Endothelial cell of umbilical vein (primary cell): ENCODE data around the gene ASXL2. TPM values are rescaled to one million over a fixed set of nuclear protein-coding genes. Genes with fewer than 3 reads are reported as not detected.

ENCODE experiments used
- BruUV-seq: library from RNA; stranded (reverse); fragments of 400-500 nt; replicated peaks from 2 replicates; lab custom pipeline; 2021; lab: Mats Ljungman, UMichigan
- CTCF ChIA-PET: fragments of 300-600, 350-600 bp; sonication (Branson Sonifier 250); formaldehyde crosslinking; loops from one replicate; lab custom pipeline; 2021; ENCODE audit warnings: antibody characterized with exemption, inconsistent platforms; lab: Charles Lee
- POLR2A ChIA-PET: fragments of 300-600, 350-600 bp; sonication (Branson Sonifier 250); formaldehyde crosslinking; loops from one replicate; lab custom pipeline; 2021; ENCODE audit warnings: antibody characterized with exemption, inconsistent platforms; lab: Charles Lee
- DNase-seq: peaks from one replicate; pipeline ENCODE4 v3.0.0-alpha.2; 2011; ENCODE audit warnings: low read depth, low spot score
- FAIRE-seq: peaks from 2 replicates; lab custom pipeline; 2011; peaks lifted over from hg19 to GRCh38; lab: Jason Lieb, UNC
- H2AFZ ChIP-seq: 2 replicates; pipeline ENCODE4 v1.6.0; 2012; ENCODE audit warnings: low read depth, low read length, control low read depth, inconsistent platforms
- H3K27ac ChIP-seq: 2 replicates; pipeline ENCODE4 v1.5.1; 2011; ENCODE audit warnings: low read depth, mild to moderate bottlenecking, control low read depth, low read length, moderate library complexity; ENCODE audit not compliant: insufficient read depth
- H3K27me3 ChIP-seq, 2 experiments: 2 replicates each; pipeline versions ENCODE4 v1.6.0 to v1.6.1; 2011; ENCODE audit warnings: low read length in 2 of 2, mixed read lengths in 1 of 2; ENCODE audit not compliant: control insufficient read depth in 2 of 2, insufficient read depth in 2 of 2
- H3K36me3 ChIP-seq, 2 experiments: 2 replicates in 1 of 2; 3 replicates in 1 of 2; pipeline ENCODE4 v1.5.1; 2011; ENCODE audit warnings: low read length in 2 of 2, mild to moderate bottlenecking in 1 of 2, moderate library complexity in 1 of 2; ENCODE audit not compliant: control insufficient read depth in 2 of 2, insufficient read depth in 2 of 2; ENCODE audit errors: extremely low read depth in 1 of 2
- H3K4me1 ChIP-seq: 3 replicates; pipeline ENCODE4 v1.5.1; 2011; ENCODE audit warnings: mild to moderate bottlenecking, low read length; ENCODE audit not compliant: control insufficient read depth, insufficient read depth; ENCODE audit errors: extremely low read depth
- H3K4me2 ChIP-seq: 2 replicates; pipeline ENCODE4 v1.6.1; 2011; ENCODE audit warnings: low read length, control low read depth, mixed read lengths; ENCODE audit not compliant: insufficient read depth
- H3K4me3 ChIP-seq, 3 experiments: fragments of 200-600 bp in 1 of 3; sonication (generic), shearing (Covaris generic) in 1 of 3; replicated peaks in 1 of 3; 2 replicates each; pipeline ENCODE4 v1.5.1; 2011 to 2016; ENCODE audit warnings: control low read depth in 3 of 3, low read length in 3 of 3, mild to moderate bottlenecking in 2 of 3, inconsistent platforms in 1 of 3, low read depth in 1 of 3, moderate library complexity in 1 of 3; ENCODE audit not compliant: insufficient read depth in 1 of 3
- H3K79me2 ChIP-seq: 2 replicates; pipeline ENCODE4 v1.6.0; 2012; ENCODE audit warnings: low read length, inconsistent platforms; ENCODE audit not compliant: control insufficient read depth, insufficient read depth
- H3K9ac ChIP-seq: replicated peaks from 2 replicates; pipeline ENCODE3; 2011; ENCODE audit warnings: low read length, control low read depth; ENCODE audit not compliant: insufficient read depth; ENCODE audit errors: extremely low read depth
- H3K9me1 ChIP-seq: replicated peaks from 3 replicates; pipeline ENCODE4 v1.6.0; 2011; ENCODE audit warnings: mild to moderate bottlenecking, low read length; ENCODE audit not compliant: control insufficient read depth, insufficient read depth; ENCODE audit errors: extremely low read depth
- H3K9me3 ChIP-seq: replicated peaks from 2 replicates; pipeline ENCODE4 v1.5.1; 2012; ENCODE audit warnings: low read length, inconsistent platforms; ENCODE audit not compliant: control insufficient read depth, insufficient read depth
- H4K20me1 ChIP-seq: replicated peaks from 2 replicates; pipeline ENCODE3; 2011; ENCODE audit warnings: mild to moderate bottlenecking, low read length; ENCODE audit not compliant: control insufficient read depth, insufficient read depth; ENCODE audit errors: extremely low read depth
- CTCF ChIP-seq, 2 donors: IDR thresholded peaks; 1 replicate in 1 of 2; 2 replicates in 1 of 2; pipeline ENCODE4 v1.5.1; 2011; ENCODE audit warnings: low read length in 2 of 2, mild to moderate bottlenecking in 2 of 2, moderate library complexity in 2 of 2, control low read depth in 1 of 2, inconsistent platforms in 1 of 2, low read depth in 1 of 2; ENCODE audit not compliant: insufficient read depth in 1 of 2; ENCODE audit errors: extremely low read depth in 1 of 2
- EZH2 ChIP-seq: IDR thresholded peaks from 2 replicates; pipeline ENCODE4 v1.6.1; 2012; ENCODE audit warnings: borderline replicate concordance, low read depth, mild to moderate bottlenecking, moderate library complexity, low read length, inconsistent platforms; ENCODE audit not compliant: severe bottlenecking
- FOS ChIP-seq: IDR thresholded peaks from 2 replicates; pipeline ENCODE4 v1.6.1; 2011; ENCODE audit warnings: mild to moderate bottlenecking, low read length, moderate library complexity, borderline replicate concordance; ENCODE audit not compliant: insufficient read depth
- GATA2 ChIP-seq: IDR thresholded peaks from 2 replicates; pipeline ENCODE4 v1.7.0; 2011; ENCODE audit warnings: low read depth, mild to moderate bottlenecking, moderate library complexity, mixed read lengths, low read length; ENCODE audit not compliant: insufficient read length, insufficient read depth
- JUN ChIP-seq: IDR thresholded peaks from 2 replicates; pipeline ENCODE4 v1.6.1; 2011; ENCODE audit warnings: borderline replicate concordance, low read depth; ENCODE audit not compliant: insufficient read length, insufficient read depth
- MYC ChIP-seq: IDR thresholded peaks from one replicate; pipeline ENCODE4 v1.6.1; 2011; ENCODE audit warnings: mild to moderate bottlenecking, low read depth, low read length
- POLR2A ChIP-seq: IDR thresholded peaks from 2 replicates; pipeline ENCODE4 v1.6.1; 2012; ENCODE audit warnings: low read depth, mild to moderate bottlenecking, control low read depth, low read length
- POLR2AphosphoS5 ChIP-seq: IDR thresholded peaks from 2 replicates; pipeline ENCODE4 v1.6.1; 2012; ENCODE audit warnings: low read depth, mild to moderate bottlenecking, control low read depth, low read length, moderate library complexity; ENCODE audit not compliant: insufficient read depth
- dilution Hi-C: fragments of 300-500 bp; cut with MboI; formaldehyde crosslinking; loops from one replicate; pipeline ENCODE4 v1.15.0; 2019; ENCODE audit warnings: low sequenced_read_pairs; ENCODE audit not compliant: extremely low pct_ligation_motif_present
- intact Hi-C: fragments of 100-400 bp; cut with micrococcal nuclease; formaldehyde crosslinking; loops from one replicate; pipeline ENCODE4 v1.10.0; 2022
- polyA plus RNA-seq, 4 experiments: library from polyadenylated mRNA; depleted of rRNA in 3 of 4; stranded (reverse) in 3 of 4; unstranded in 1 of 4; fragments of >200 nt; gene quantifications; 2 replicates each; pipeline versions ENCODE4 v1.2.1 to v1.2.3, GENCODE V29; 2011 to 2012; ENCODE audit warnings: missing spikeins in 1 of 4
- total RNA-seq: library from RNA; stranded (reverse); gene quantifications from 2 replicates; pipeline ENCODE4 v1.2.3, GENCODE V29; 2021
- TF ChIP-seq, protein P1 (sequence below): IDR thresholded peaks from 2 replicates; pipeline ENCODE4 v1.6.1; 2011; ENCODE audit not compliant: insufficient read depth, insufficient read length

The ASXL2 gene
- total and polyA plus RNA-seq, 2 donors (not counting 3 experiments of a cell fraction or from before 2014, with no cell fraction given): 6.1 to 33.8 TPM

- ChIA-PET CTCF (interaction anchor here (1.0 kb wide), 1 partner anchor 11 kb away, joined by 3 read pairs; no protein-coding TSS in a partner anchor), POLR2A (no interaction called here)
- Histone ChIP-seq H3K27ac (no peak overlapping the region), H3K4me3 (no peak overlapping the region), H3K9ac (no peak overlapping the region), H3K79me2 (peaks cover 18% of the 10 kb centered on the region), H3K9me3 (no peaks in the 10 kb centered on the region), H2AFZ (no peak overlapping the region), H4K20me1 (peaks cover 3% of the 10 kb centered on the region), H3K9me1 (no peaks in the 10 kb centered on the region), H3K36me3 (no peaks in the 10 kb centered on the region), H3K27me3 (no peaks in the 10 kb centered on the region), H3K4me1 (no peaks in the 10 kb centered on the region), H3K4me2 (no peak overlapping the region)
- dilution Hi-C loops: no loop called here
- DNase-seq (no peak), FAIRE-seq (no peak)
- intact Hi-C loops: no loop called here
- no TSS peak for BruUV-seq
- no peak for TF ChIP-seq JUN
- TF ChIP-seq, protein P1, sequence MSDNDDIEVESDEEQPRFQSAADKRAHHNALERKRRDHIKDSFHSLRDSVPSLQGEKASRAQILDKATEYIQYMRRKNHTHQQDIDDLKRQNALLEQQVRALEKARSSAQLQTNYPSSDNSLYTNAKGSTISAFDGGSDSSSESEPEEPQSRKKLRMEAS: no peak
- TF ChIP-seq POLR2A: no peak
- TF ChIP-seq CTCF (IDR thresholded peaks at IDR 0.05; ENCODE audit: extremely low read depth in 1 of 2, insufficient read depth in 1 of 2, low read depth in 1 of 2, low read length in 2 of 2): no peak
- no peak for TF ChIP-seq GATA2
- no peak for TF ChIP-seq POLR2AphosphoS5
- TF ChIP-seq EZH2: no peak
- TF ChIP-seq FOS: no peak
- no peak for TF ChIP-seq MYC
Measured at GRCh38 chr2:25833566-25833965, 44.7 kb downstream of the ASXL2 start.
